K562 (cell line): ENCODE results near the gene LAMB3. TPM values are rescaled to one million over a fixed set of nuclear protein-coding genes. Genes with fewer than 3 reads are reported as not detected.

ENCODE experiments used
- ADNP ChIP-seq: fragments of 200-800 bp; sonication (Bioruptor generic); IDR thresholded peaks from 2 replicates; pipeline ENCODE4 v1.6.1; 2016; ENCODE audit warnings: missing genetic modification characterization, missing compliant biosample characterization
- CAMTA2 ChIP-seq: fragments of 250-450 bp; sonication (Bioruptor Pico); conservative IDR thresholded peaks from 2 replicates; pipeline ENCODE4 v1.5.1; 2022
- FOXK2 ChIP-seq, 2 experiments: fragments of 450-650 bp; IDR thresholded peaks in 1 of 2; conservative IDR thresholded peaks in 1 of 2; 2 replicates each; pipeline ENCODE4 v1.6.1; 2016; ENCODE audit warnings: low read depth in 2 of 2, mild to moderate bottlenecking in 1 of 2
- HMG20A ChIP-seq: fragments of 450-650 bp; formaldehyde crosslinking; conservative IDR thresholded peaks from 2 replicates; pipeline ENCODE4 v1.4.0; 2020; ENCODE audit warnings: mild to moderate bottlenecking, mixed read lengths
- ZSCAN32 ChIP-seq: fragments of 450-650 bp; formaldehyde crosslinking; IDR thresholded peaks from 2 replicates; pipeline ENCODE4 v1.4.0; 2020; ENCODE audit warnings: mild to moderate bottlenecking, moderate library complexity
- polyA plus RNA-seq, 8 experiments: library from polyadenylated mRNA; depleted of rRNA in 4 of 8; stranded (reverse) in 5 of 8; unstranded in 3 of 8; fragments of >200 nt; fragmentation: Nextera tagmentation in 2 of 8; fragmentation: Illumina TruSeq in 1 of 8; extraction: Ambion mirVana in 2 of 8; extraction: Trizol in 1 of 8; gene quantifications; 2 replicates each; pipeline versions ENCODE4 v1.2.1 to v1.2.3, GENCODE V29; 2011 to 2014; ENCODE audit warnings: inconsistent platforms in 1 of 8, missing spikeins in 1 of 8
- total RNA-seq, 7 experiments: library from RNA; depleted of rRNA in 6 of 7; stranded (reverse); fragments of >200 nt in 6 of 7; fragmentation: Illumina TruSeq in 2 of 7; extraction: Trizol in 2 of 7; gene quantifications; 2 replicates each; pipeline versions ENCODE4 v1.2.1 to v1.2.3, GENCODE V29; 2011 to 2021; ENCODE audit warnings: low replicate concordance in 1 of 7
- TF ChIP-seq, protein P1 (sequence below), 2 experiments: fragments of 150-350 bp in 1 of 2; IDR thresholded peaks; 2 replicates each; pipeline ENCODE4 v1.6.1; 2012 to 2016; ENCODE audit warnings: low read depth in 2 of 2, low read length in 2 of 2, mild to moderate bottlenecking in 1 of 2, moderate library complexity in 1 of 2

The LAMB3 gene
- total and polyA plus RNA-seq, 9 of the 15 experiments (the other 6 are each of a cell fraction or from before 2014, with no cell fraction given), result 0.08 to 1.3 (median 0.91) TPM

GRCh38 chr1:209692745-209693504 is 40.7 kb upstream of the LAMB3 start (continued):
- TF ChIP-seq HMG20A (CRISPR knock-in tag), result no peak
- TF ChIP-seq FOXK2 (conservative IDR thresholded peaks at IDR 0.05 in 1 of 2, IDR thresholded peaks at IDR 0.05 in 1 of 2; ENCODE audit: low read depth in 2 of 2), result no peak
- no peak for TF ChIP-seq ADNP (tag)
- no peak for TF ChIP-seq CAMTA2 (CRISPR knock-in tag)
- TF ChIP-seq ZSCAN32 (CRISPR knock-in tag), result no peak
- TF ChIP-seq, protein P1, sequence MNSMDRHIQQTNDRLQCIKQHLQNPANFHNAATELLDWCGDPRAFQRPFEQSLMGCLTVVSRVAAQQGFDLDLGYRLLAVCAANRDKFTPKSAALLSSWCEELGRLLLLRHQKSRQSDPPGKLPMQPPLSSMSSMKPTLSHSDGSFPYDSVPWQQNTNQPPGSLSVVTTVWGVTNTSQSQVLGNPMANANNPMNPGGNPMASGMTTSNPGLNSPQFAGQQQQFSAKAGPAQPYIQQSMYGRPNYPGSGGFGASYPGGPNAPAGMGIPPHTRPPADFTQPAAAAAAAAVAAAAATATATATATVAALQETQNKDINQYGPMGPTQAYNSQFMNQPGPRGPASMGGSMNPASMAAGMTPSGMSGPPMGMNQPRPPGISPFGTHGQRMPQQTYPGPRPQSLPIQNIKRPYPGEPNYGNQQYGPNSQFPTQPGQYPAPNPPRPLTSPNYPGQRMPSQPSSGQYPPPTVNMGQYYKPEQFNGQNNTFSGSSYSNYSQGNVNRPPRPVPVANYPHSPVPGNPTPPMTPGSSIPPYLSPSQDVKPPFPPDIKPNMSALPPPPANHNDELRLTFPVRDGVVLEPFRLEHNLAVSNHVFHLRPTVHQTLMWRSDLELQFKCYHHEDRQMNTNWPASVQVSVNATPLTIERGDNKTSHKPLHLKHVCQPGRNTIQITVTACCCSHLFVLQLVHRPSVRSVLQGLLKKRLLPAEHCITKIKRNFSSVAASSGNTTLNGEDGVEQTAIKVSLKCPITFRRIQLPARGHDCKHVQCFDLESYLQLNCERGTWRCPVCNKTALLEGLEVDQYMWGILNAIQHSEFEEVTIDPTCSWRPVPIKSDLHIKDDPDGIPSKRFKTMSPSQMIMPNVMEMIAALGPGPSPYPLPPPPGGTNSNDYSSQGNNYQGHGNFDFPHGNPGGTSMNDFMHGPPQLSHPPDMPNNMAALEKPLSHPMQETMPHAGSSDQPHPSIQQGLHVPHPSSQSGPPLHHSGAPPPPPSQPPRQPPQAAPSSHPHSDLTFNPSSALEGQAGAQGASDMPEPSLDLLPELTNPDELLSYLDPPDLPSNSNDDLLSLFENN (IDR thresholded peaks at IDR 0.05; ENCODE audit: low read depth in 2 of 2, low read length in 2 of 2), result no peak
